Stimulated activated CD4-positive, alpha-beta T cell treated with anti-CD3 and anti-CD28 coated beads, Interleukin-2, amount 100 ng/mL, for 24 hours (primary cell): ENCODE results near the gene IGFBP6.

Source experiments
- DNase-seq, 2 donors: peaks; one replicate each; pipeline ENCODE4 v3.0.0-alpha.2; 2020

IGFBP6 gene

DNA sequence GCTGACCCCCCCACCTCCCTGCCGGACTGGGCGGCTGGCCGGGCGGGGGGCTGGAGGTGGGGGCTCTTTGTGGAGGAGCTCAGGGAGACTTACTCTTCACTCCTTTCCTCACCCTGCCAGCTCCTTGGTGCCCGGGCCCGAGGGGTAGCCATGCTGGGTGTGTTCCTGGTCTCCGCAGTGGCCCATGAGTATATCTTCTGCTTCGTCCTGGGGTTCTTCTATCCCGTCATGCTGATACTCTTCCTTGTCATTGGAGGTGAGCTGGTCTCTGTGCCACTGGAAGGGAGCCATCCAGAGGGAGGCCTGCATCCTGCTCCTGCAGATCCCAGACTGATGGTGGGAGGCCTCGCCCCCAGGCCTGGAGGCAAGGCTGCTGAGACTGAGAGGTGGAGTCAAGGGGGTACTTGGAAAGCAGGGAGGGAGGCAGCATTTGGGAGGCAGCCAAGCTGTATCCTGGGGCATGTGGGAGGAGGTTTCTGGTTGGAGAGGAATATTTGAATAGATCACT is 25.5 kb downstream of the IGFBP6 start:
- no peak for DNase-seq

DNA sequence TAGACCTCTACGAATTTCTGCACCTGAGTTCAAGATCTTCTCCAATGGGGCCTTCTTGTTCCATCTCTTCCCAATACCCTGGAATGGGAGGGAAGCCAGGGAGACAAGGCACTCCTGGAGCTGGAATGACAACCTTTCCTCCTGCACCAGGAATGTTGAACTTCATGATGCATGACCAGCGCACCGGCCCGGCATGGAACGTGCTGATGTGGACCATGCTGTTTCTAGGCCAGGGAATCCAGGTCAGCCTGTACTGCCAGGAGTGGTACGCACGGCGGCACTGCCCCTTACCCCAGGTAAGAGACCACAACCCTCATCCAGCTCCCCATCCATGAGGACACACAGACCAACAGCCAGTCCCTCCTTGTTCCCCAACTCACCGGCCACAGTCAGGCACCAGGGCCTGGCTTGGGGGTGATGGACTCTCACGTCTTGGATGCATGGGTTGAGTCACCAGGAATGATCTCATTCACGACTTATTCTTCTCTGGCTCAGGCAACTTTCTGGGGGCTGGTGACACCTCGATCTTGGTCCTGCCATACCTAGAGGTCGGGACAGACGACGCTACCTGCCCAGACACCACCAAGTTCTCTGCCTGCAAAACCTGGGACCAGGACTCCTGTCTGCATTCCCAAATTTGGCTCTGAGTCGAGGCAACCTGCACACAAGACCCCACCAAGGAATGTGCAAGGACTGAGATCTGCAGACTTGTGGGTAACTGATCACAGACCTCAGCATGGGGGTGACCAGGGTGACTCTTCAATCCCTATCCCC is 26.3 kb downstream of the IGFBP6 start:
- DNase-seq = no peak

DNA sequence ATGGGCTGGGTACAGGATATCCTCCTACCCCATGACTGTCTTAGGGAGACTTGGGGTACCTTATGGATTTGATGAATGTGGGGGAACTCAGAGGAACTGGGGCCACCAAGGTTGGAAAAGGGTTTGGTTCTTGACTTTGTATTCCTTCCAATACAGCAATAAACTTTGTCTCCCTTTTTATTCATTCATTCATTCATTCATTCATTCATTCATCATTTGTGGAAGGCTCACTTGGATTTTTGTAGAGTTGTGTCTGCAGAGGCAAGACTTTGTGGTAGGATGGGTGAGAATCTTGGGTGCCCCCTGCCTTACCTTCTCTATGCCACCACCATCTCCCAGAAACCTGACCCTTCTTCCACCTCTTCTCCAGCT is 26.9 kb downstream of the IGFBP6 start:
- no peak for DNase-seq

DNA sequence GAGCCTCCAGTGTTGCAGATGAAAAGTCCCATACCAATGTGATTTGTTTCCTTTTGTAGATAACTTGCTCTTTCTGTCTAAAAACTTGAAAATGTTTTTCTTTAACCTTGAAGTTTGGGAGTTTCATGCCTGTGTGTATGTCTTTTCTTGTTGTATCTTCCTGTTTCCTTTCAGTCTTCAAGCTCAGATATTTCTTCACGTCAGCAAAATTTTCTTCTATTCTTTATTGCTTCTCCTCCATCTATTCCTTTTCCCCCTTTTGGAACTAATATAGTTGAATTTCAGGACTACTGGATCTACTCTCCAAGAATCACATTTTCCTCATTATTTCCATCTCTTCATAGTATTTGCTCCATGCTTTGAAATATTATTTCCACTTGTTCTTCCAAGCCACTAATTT is 29.7 kb downstream of the IGFBP6 start:
- no peak for DNase-seq

DNA sequence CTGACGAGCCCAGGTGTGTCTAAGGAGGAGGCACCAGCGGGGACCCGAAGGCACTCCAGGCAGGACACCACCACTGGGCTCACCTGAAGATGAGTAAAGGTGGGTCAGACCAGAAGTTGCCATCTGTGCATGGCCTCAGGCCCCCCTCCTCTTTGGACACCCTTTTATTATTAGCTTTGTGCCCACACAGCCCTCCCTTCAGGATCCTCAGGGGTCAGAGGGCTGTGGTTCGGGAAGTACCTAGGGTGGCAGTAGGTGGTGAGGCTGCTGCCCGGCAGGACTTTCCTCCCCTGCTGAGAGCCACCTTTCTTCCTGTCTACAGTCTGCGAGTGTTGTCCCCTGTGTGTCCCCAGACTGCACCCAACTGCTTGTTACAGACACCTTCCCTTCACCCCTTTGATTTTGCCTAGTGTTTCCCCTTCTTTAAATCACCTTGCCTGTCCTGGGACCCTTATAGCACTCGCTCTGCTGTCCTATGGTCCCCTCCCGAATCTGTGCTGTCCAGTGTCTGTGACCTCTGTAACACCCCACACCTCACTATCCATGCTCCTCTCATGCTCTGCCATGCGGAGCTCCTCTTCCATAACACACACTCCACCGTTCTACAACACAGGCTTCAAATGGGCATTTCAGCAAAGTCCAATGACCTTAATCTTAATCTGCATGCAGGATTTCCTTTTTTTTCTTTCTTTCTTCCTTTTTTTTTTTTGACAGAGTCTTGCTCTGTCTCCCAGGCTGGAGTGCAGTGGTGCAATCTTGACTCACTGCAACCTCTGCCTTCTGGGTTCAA is 31.5 kb downstream of the IGFBP6 start:
- DNase-seq = no peak

DNA sequence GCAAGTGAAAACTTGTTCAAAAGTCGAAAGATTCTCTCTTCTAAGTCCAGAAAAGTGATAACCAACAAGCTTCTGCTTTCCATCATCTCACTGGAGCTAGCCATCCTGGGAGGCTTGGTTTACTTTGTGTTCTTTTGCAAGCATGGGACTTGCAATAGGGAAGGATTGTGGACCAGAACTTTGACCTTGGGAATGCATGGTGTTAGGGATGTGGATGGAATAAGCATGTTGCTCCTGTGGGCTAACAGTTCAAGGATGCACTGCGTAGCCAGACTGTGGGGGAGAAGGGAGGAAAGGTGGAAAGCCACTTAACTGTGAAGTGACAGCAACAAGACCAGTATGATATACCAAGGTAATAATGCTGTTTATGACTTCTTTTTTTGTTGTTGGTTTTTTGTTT is 34.4 kb downstream of the IGFBP6 start:
- no peak for DNase-seq

DNA sequence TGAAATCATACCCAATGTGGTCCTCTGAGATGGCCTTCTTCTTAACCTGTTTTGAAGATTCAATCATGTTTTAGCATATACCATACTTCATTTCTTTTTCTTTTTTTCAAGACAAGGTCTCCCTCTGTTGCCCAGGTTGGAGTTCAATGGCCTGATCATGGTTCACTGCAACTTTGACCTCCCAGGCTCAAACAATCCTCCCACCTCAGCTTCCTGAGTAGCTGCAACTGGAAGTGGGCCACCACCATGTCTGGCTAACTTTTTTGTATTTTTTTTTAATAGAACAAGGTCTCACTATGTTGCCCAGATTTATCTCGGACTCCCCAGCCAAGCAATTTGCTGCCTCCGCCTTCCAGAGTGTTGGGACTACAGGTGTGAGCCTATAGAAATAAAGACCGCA is 36.3 kb downstream of the IGFBP6 start:
- no peak for DNase-seq

DNA sequence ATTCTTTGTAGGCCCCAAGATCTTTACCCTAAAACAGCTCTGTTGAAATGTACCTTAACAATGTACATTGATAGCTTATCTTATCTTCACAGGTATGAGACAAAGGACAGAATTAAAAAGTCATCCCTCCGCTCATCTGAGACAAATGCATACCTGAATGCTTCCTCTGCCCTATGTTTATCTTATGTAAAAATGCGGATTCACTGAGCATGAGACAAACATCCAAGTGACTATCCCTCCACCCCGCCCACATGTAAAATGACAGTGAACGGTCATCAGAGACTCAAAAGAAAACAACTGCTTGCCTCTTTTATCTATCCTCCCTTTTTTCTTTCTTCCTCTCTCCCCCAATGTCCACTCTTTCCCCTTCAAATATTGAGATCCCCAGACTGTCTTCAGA is 45.9 kb downstream of the IGFBP6 start:
- no peak for DNase-seq

DNA sequence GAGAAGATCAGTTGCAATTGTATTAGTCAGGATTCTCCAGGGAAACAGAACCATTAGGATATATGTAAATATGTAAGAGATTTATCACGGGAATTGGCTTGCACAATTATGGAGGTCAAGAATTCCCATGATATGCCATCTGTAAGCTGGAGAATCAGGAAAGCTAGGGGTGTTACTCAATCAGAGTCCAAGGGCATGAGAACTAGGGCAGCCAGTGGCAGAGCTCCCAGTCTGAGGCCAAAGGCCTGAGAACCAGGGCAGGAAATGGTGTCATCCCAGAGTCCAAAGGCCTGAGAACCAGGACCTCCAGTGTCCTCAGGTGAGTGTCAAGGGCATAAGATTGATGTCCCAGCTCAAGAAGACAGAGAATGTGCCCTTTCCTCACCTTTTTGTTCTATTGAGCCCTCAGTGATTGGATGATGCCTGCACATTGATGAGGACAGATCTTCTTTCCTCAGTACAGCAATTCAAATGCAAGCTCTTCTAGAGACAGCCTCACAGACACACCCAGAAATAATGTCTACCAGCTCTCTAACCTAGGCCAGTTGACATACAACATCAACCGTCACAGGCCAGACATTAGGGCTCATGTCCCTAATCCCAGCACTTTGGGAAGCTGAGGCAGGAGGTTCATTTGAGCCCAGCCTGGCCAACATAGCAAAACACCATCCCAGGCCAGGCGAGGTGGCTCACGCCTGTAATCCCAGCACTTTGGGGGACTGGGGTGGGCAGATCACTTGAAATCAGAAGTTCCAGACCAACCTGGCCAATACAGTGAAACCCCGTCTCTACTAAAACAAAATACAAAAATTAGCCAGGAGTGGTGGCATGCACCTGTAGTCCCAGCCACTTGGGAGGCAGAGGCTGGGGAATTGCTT is 48.2 kb downstream of the IGFBP6 start:
- DNase-seq = no peak

DNA sequence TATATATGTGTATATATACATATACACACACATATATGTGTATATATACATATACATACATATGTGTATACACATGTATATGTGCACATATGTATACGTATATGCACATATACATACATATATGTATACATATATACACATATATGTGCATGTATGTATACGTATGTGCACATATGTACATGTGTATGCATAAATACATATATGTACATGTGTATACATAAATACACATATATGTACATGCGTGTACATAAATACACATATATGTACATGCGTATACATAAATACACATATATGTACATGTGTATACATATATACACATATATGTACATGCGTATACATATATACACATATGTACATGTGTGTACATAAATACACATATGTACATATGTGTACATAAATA is 49.7 kb downstream of the IGFBP6 start:
- DNase-seq = no peak

DNA sequence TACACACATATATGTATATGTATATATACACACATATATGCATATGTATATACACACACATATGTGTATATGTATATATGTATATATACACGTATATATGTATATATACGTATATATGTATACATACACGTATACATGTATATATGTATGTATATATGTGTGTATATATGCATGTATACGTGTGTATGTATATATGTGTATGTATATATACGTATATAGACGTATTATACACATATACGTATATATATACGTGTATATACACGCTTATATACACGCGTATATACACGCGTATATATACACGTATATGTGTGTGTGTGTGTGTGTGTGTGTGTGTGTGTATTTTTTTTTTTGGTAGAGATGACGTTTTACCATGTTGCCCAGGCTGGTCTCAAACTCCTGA is 50.2 kb downstream of the IGFBP6 start:
- DNase-seq = no peak

DNA sequence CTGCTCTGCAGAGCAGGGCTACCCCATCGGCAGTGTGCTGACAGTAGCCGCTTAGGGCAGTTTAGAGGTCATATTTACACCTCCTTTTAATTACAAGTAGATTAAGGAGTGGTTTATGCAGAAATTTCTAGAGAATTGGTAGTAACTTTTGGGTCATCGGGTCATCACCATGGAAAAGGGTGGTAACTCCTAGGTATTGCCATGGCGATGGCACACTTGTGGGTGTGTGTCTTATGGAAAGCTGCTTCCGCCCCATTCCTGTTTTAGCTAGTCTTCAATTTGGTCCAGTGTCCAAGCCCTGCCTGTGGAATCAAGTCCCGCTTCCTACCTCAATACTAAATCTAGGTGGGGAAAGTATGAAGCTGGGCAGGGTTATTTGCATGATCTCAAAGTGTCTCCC is 53.6 kb downstream of the IGFBP6 start:
- DNase-seq = no peak
